Measurements from ENCODE around the gene PNLIP.

The PNLIP gene

GRCh38 chr10:116545756-116546155 lies at the start of gene PNLIP:
PNLIP (plus strand) TSS chr10:116545931; CDS start chr10:116546093, 162 bp downstream.
- no peak for DNase-seq (ENCODE audit: low read depth)

- no peak for DNase-seq (ENCODE audit: low read depth)
Observed at GRCh38 chr10:116504786-116505185, 40.9 kb upstream of the PNLIP start.

GRCh38 chr10:116510565-116510964 lies 35.2 kb upstream of the PNLIP start:
- DNase-seq (ENCODE audit: low read depth): no peak

GRCh38 chr10:116511365-116511764 lies 34.4 kb upstream of the PNLIP start:
- no peak for DNase-seq (ENCODE audit: low read depth)

- peak; percentile 62 for DNase-seq (ENCODE audit: low read depth)
Observed at GRCh38 chr10:116521424-116522290, 24.1 kb upstream of the PNLIP start.

- DNase-seq (ENCODE audit: low read depth): no peak
Observed at GRCh38 chr10:116522803-116523381, 22.8 kb upstream of the PNLIP start.

- DNase-seq (ENCODE audit: low read depth): no peak
Observed at GRCh38 chr10:116524736-116525135, 21.0 kb upstream of the PNLIP start.

GRCh38 chr10:116526219-116526618 lies 19.5 kb upstream of the PNLIP start:
- DNase-seq (ENCODE audit: low read depth): no peak

- no peak for DNase-seq (ENCODE audit: low read depth)
Observed at GRCh38 chr10:116536810-116537209, 8.9 kb upstream of the PNLIP start.

GRCh38 chr10:116538456-116538855 lies 7.3 kb upstream of the PNLIP start:
- DNase-seq (ENCODE audit: low read depth): peak; percentile 14

- DNase-seq (ENCODE audit: low read depth): no peak
Observed at GRCh38 chr10:116538992-116539391, 6.7 kb upstream of the PNLIP start.

GRCh38 chr10:116540814-116541213 lies 4.9 kb upstream of the PNLIP start:
- no peak for DNase-seq (ENCODE audit: low read depth)

- no peak for DNase-seq (ENCODE audit: low read depth)
Observed at GRCh38 chr10:116542007-116542677, 3.6 kb upstream of the PNLIP start.

GRCh38 chr10:116545122-116545521 lies 609 bp upstream of the PNLIP start:
- DNase-seq (ENCODE audit: low read depth): no peak

- DNase-seq (ENCODE audit: low read depth): no peak
Observed at GRCh38 chr10:116548301-116548700, 2.6 kb downstream of the PNLIP start.

GRCh38 chr10:116553378-116553980 lies 7.7 kb downstream of the PNLIP start:
- DNase-seq (ENCODE audit: low read depth): no peak

GRCh38 chr10:116554628-116555027 lies 8.9 kb downstream of the PNLIP start:
- no peak for DNase-seq (ENCODE audit: low read depth)

GRCh38 chr10:116555880-116556279 lies 10.1 kb downstream of the PNLIP start:
- DNase-seq (ENCODE audit: low read depth): no peak

GRCh38 chr10:116557305-116557880 lies 11.7 kb downstream of the PNLIP start:
- DNase-seq (ENCODE audit: low read depth): no peak

- no peak for DNase-seq (ENCODE audit: low read depth)
Observed at GRCh38 chr10:116565534-116565933, 19.8 kb downstream of the PNLIP start.

- DNase-seq (ENCODE audit: low read depth): no peak
Observed at GRCh38 chr10:116566932-116567331, 21.2 kb downstream of the PNLIP start.

GRCh38 chr10:116567335-116567734 lies 21.6 kb downstream of the PNLIP start:
- DNase-seq (ENCODE audit: low read depth): no peak
